ENCODE data around the gene CDH16.

The CDH16 gene

GRCh38 chr16:66934138-66934838 lies 15.6 kb upstream of the CDH16 start, which contains the start of gene CIAO2B (continued):
- TF ChIP-seq ZBTB10 (tag by site-specific recombination; IDR thresholded peaks at IDR 0.05) (0 out of 2 replicates have a peak, but pooled peaks have one; percentile 28), ZNF585B (tag by site-specific recombination; IDR thresholded peaks at IDR 0.05) (no peak), ZNF670 (tag by site-specific recombination; IDR thresholded peaks at IDR 0.05; ENCODE audit: low read depth) (no peak), ZNF394 (tag by site-specific recombination; IDR thresholded peaks at IDR 0.05; ENCODE audit: borderline replicate concordance) (peak; percentile 80), ZBTB1 (tag by site-specific recombination; IDR thresholded peaks at IDR 0.05) (no peak), ZNF560 (tag by site-specific recombination; IDR thresholded peaks at IDR 0.05; ENCODE audit: borderline replicate concordance) (no peak), KLF10 (tag by site-specific recombination; IDR thresholded peaks at IDR 0.05) (peak; percentile 53; the same call in 1 of the 2 replicates), ZNF2 (tag by site-specific recombination; IDR thresholded peaks at IDR 0.05) (peak; percentile 68; the same call in 1 of the 2 replicates), GLIS2 (tag by site-specific recombination; IDR thresholded peaks at IDR 0.05) (no peak; the same call in 1 of the 2 replicates), PRDM4 (tag by site-specific recombination; IDR thresholded peaks at IDR 0.05) (no peak), GFI1B (tag by site-specific recombination; IDR thresholded peaks at IDR 0.05) (no peak), ZNF423 (tag by site-specific recombination; IDR thresholded peaks at IDR 0.05) (no peak), ZNF777 (tag by site-specific recombination; IDR thresholded peaks at IDR 0.05; ENCODE audit: borderline replicate concordance) (no peak), ZNF302 (tag by site-specific recombination; IDR thresholded peaks at IDR 0.05; ENCODE audit: low read depth) (no peak), KLF8 (tag by site-specific recombination; IDR thresholded peaks at IDR 0.05) (peak; percentile 54; the same call in 1 of the 2 replicates), SCRT2 (tag by site-specific recombination; IDR thresholded peaks at IDR 0.05) (no peak), YY1 (tag by site-specific recombination; IDR thresholded peaks at IDR 0.05) (no peak), ZBTB48 (tag by site-specific recombination; IDR thresholded peaks at IDR 0.05) (peak; percentile 48; the same call in 1 of the 2 replicates), CTCF (tag by site-specific recombination; IDR thresholded peaks at IDR 0.05) (no peak), KLF17 (tag by site-specific recombination; IDR thresholded peaks at IDR 0.05) (peak; percentile 21; the same call in 1 of the 2 replicates), ZNF701 (tag by site-specific recombination; IDR thresholded peaks at IDR 0.05) (no peak), BCL11B (tag by site-specific recombination; IDR thresholded peaks at IDR 0.05; ENCODE audit: low read depth) (no peak), GLIS1 (tag by site-specific recombination; IDR thresholded peaks at IDR 0.05) (peak; percentile 84), ZNF571 (tag by site-specific recombination; IDR thresholded peaks at IDR 0.05) (no peak), ZNF677 (tag by site-specific recombination; IDR thresholded peaks at IDR 0.05) (no peak), ZBTB7A (tag by site-specific recombination; IDR thresholded peaks at IDR 0.05; ENCODE audit: low read depth) (0 out of 2 replicates have a peak, but pooled peaks have one; percentile 46), ELK4 (IDR thresholded peaks at IDR 0.05; ENCODE audit: borderline replicate concordance, low read depth, low read length) (peak; percentile 20; the same call in 1 of the 2 replicates), PATZ1 (tag by site-specific recombination; IDR thresholded peaks at IDR 0.05) (peak; percentile 74)

Data from HEK293 (cell line).